ENCODE results near the gene RHOA. TPM values are rescaled to one million over a fixed set of nuclear protein-coding genes. Genes with fewer than 3 reads are reported as not detected.

RHOA gene
- total and polyA plus RNA-seq, 10 donors: 226 to 693 (median 481) TPM

DNA sequence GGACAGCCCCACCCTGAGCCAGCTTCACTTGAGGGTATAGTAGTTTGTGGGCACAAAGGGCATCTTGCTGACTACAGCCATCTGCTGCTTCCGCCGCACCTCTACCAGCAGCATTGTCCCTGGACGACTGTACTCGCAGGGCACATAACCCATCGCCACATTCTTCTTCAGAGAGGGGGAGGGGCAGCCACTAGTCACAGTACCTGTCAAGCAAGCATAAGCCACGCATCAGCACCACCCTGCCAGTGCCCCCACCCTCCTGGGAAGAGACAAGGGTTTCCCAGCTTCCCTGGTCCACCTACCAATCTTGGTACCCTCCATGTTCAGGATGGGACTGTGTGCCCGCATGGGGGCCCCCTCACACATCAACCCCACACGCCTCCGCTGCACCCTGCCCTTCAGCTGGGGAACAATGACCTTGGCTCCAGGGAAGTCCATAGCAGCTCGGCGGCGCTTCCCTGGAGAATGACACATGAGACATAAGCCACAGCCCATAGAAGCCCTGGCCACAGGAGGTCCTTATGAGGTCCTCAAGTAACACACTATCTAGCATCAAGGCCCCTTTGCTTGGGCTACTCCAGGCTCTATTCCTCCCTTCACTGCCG lies 5.8 kb upstream of the RHOA start:
- intact Hi-C loops (cut with DNase I; ENCODE audit: low total_unique reads): no loop called here
- DNase-seq: peak; percentile 68
- H3K27me3 ChIP-seq (replicated peaks in 1 of 7): no peaks in the 10 kb centered on the region
- peak overlapping the region in 1 of 8 donors; percentile 50 for H3K4me3 ChIP-seq
- peaks cover 0 to 59% (median 9%) of the 10 kb centered on the region in 6 donors for H3K36me3 ChIP-seq
- TF ChIP-seq POLR2A (IDR thresholded peaks at IDR 0.05): no peak
- TF ChIP-seq, protein P1, sequence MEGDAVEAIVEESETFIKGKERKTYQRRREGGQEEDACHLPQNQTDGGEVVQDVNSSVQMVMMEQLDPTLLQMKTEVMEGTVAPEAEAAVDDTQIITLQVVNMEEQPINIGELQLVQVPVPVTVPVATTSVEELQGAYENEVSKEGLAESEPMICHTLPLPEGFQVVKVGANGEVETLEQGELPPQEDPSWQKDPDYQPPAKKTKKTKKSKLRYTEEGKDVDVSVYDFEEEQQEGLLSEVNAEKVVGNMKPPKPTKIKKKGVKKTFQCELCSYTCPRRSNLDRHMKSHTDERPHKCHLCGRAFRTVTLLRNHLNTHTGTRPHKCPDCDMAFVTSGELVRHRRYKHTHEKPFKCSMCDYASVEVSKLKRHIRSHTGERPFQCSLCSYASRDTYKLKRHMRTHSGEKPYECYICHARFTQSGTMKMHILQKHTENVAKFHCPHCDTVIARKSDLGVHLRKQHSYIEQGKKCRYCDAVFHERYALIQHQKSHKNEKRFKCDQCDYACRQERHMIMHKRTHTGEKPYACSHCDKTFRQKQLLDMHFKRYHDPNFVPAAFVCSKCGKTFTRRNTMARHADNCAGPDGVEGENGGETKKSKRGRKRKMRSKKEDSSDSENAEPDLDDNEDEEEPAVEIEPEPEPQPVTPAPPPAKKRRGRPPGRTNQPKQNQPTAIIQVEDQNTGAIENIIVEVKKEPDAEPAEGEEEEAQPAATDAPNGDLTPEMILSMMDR (IDR thresholded peaks at IDR 0.05 in 8 of 11, conservative IDR thresholded peaks at IDR 0.05 in 3 of 11): no peak
- TF ChIP-seq POLR2AphosphoS5 (IDR thresholded peaks at IDR 0.05): peak in 1 of 3 donors; percentile 19
- 86 to 93% (median 89%) methylated on average over 11 to 13 of the region's 13 CpGs for WGBS, 5 donors
- H3K9me3 ChIP-seq: no peaks in the 10 kb centered on the region
- H3K4me1 ChIP-seq: peaks cover 40 to 86% (median 63%) of the 10 kb centered on the region in 6 donors
- peak overlapping the region in 7 of 8 donors; percentile 61 to 100 (median 86) for H3K27ac ChIP-seq

DNA sequence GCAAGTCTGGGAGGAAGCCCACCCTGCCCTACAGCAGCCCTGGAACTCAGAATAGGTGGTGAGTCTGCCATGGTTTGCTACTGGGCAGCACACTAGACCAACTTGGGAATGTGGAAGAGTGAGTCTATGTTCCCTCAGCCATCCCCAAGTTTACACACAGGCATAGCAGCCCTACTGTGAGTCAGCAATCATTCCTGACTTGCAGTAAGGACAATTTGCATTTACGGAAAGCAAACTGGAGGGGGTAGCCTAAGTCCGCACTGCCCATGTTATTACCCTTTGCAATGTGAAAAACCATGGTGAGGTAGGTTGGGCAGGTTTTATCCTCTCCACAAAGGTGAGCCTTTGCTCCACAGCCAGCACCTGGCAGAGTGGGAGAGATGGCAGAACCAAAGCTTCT lies 5.1 kb upstream of the RHOA start:
- 91 to 97% (median 93%) methylated on average over 2 of the region's 2 CpGs for WGBS, 5 donors
- peaks cover 0 to 59% (median 9%) of the 10 kb centered on the region in 6 donors for H3K36me3 ChIP-seq
- intact Hi-C loops (cut with DNase I; ENCODE audit: low total_unique reads): no loop called here

DNA sequence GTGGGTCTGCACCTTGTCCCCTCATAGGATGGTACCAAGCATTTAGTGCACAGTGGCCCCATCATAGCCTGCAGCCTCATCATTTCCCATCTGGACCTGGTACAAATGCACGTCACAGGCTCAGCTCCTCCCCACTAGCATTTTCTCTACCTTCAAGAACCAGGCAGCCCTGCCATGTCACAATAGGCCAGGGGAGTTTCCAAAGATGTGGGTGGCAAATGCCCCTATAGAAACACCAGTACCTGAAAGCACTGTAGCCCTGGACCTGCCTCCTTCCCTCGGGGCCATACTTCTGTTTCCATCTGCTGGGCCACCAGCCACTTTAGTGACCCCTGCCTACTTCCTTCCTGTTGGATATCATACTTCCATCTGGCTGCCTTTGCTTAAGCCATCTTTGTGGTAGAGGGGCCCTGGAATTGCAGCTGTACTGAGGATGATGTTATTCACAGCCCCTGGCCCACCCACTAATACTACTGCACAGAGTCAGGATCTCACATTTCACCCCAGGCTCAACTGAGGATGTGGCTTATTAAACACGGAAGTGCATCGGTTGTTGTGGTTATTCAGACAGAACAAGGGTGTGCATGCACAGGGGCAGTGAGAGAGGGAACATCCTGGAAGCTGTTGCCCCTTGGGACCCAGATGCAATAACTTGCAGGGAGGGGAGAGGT lies 4.3 kb upstream of the RHOA start:
- TF ChIP-seq POLR2A (IDR thresholded peaks at IDR 0.05) (no peak), POLR2AphosphoS5 (IDR thresholded peaks at IDR 0.05) (peak in 2 of 3 donors; percentile 43 to 86)
- Histone ChIP-seq H3K27ac (peak overlapping the region; percentile 61 to 100 (median 86)), H3K4me3 (peak overlapping the region in 2 of 8 donors; percentile 3 to 50), H3K27me3 (replicated peaks in 1 of 7) (no peaks in the 10 kb centered on the region), H3K9me3 (no peaks in the 10 kb centered on the region), H3K4me1 (peaks cover 40 to 73% (median 56%) of the 10 kb centered on the region in 6 donors), H3K36me3 (peaks cover 0 to 59% (median 9%) of the 10 kb centered on the region in 6 donors)
- peak; percentile 87 for DNase-seq
- WGBS, 5 donors: 6 to 19% (median 11%) methylated on average over 4 of the region's 4 CpGs
- intact Hi-C loops (cut with DNase I; ENCODE audit: low total_unique reads): no loop called here

More for the DNA sequence above, 5.1 kb upstream of the RHOA start:
- H3K27ac ChIP-seq: peak overlapping the region; percentile 61 to 100 (median 86)
- peak overlapping the region in 1 of 8 donors; percentile 50 for H3K4me3 ChIP-seq
- TF ChIP-seq, protein P1 (IDR thresholded peaks at IDR 0.05 in 8 of 11, conservative IDR thresholded peaks at IDR 0.05 in 3 of 11): no peak
- no peaks in the 10 kb centered on the region for H3K9me3 ChIP-seq
- no peaks in the 10 kb centered on the region for H3K27me3 ChIP-seq (replicated peaks in 1 of 7)
- peaks cover 40 to 81% (median 58%) of the 10 kb centered on the region in 6 donors for H3K4me1 ChIP-seq
- DNase-seq: peak; percentile 55

DNA sequence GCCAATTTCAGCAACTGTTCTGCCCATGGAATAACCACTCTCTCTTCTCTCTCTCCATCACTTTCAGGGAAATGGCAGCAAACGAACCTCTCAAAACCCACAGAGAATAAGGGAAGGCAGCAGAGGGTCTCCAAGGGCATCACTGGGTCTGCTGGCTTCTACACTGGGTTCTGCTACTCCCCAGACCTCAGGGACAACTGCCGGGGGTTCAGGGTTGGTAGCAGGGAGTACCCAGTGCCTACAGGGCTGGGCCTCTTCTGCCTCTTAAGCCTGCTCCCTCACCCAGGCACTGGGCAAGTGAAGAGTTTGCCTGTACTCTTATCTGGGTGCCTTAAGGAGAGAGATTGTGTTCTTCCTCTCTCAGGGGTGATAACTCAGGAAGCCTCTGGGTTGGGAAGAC lies 3.0 kb upstream of the RHOA start:
- peak overlapping the region; percentile 61 to 100 (median 86) for H3K27ac ChIP-seq
- TF ChIP-seq POLR2A (IDR thresholded peaks at IDR 0.05) (no peak), POLR2AphosphoS5 (IDR thresholded peaks at IDR 0.05) (no peak)
- DNase-seq: peak; percentile 68
- intact Hi-C loops (cut with DNase I; ENCODE audit: low total_unique reads): loop anchor here (5.0 kb wide), 1 partner anchor 72 kb away; the partner anchor contains the start of gene USP4
- H3K36me3 ChIP-seq: peaks cover 0 to 53% (median 9%) of the 10 kb centered on the region in 6 donors
- H3K9me3 ChIP-seq: no peaks in the 10 kb centered on the region
- H3K4me1 ChIP-seq: peaks cover 48 to 84% (median 66%) of the 10 kb centered on the region in 6 donors
- H3K4me3 ChIP-seq: peak overlapping the region in 1 of 8 donors; percentile 50
- H3K27me3 ChIP-seq (replicated peaks in 1 of 7): no peaks in the 10 kb centered on the region
- 79 to 95% (median 92%) methylated on average over 2 of the region's 2 CpGs for WGBS, 5 donors

DNA sequence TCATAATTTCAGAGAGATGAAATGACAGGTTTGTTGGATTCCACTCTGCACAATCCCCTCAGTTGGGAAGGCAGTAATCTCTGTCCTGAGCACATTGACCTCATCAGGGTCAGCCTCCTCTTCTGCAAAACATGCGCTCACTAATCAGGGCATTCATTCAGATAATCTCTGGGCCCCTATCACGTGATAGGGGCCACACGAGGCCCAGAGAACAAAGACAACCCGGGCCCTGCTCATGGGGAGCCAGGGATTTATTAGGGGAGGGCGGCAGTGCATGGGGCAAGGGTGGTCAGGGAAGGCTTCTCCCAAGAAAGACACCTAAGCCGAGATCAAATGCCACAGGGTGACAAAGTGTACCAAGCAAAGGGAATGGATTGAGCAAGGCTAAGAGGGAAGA lies 1.6 kb upstream of the RHOA start:
- no peak for TF ChIP-seq POLR2AphosphoS5 (IDR thresholded peaks at IDR 0.05)
- no peak for TF ChIP-seq POLR2A (IDR thresholded peaks at IDR 0.05)
- TF ChIP-seq, protein P1 (IDR thresholded peaks at IDR 0.05 in 8 of 11, conservative IDR thresholded peaks at IDR 0.05 in 3 of 11): no peak
- Histone ChIP-seq H3K27ac (peak overlapping the region in 7 of 8 donors; percentile 30 to 100 (median 99)), H3K4me1 (peaks cover 60 to 87% (median 80%) of the 10 kb centered on the region in 6 donors), H3K9me3 (no peaks in the 10 kb centered on the region), H3K4me3 (peak overlapping the region in 6 of 8 donors; percentile 73 to 92 (median 82)), H3K36me3 (peaks cover 0 to 46% (median 9%) of the 10 kb centered on the region in 6 donors), H3K27me3 (replicated peaks in 1 of 7) (no peaks in the 10 kb centered on the region)
- intact Hi-C loops (cut with DNase I; ENCODE audit: low total_unique reads): loop anchor here (5.0 kb wide), 1 partner anchor 71 kb away; the partner anchor contains the start of gene USP4
- DNase-seq: peak; percentile 70
- 75 to 93% (median 91%) methylated on average over 6 of the region's 6 CpGs for WGBS, 5 donors

Measured in spleen (tissue), 11 donors.